NCI-H460 (cell line): ENCODE measurements around the gene DCTN2. TPM values are rescaled to one million over a fixed set of nuclear protein-coding genes. Genes with fewer than 3 reads are reported as not detected.

Experiments used
- DNase-seq: peaks from one replicate; pipeline ENCODE4 v3.0.0-alpha.2; 2016; ENCODE audit warnings: low read depth; ENCODE audit errors: extremely low read depth
- total RNA-seq: library from RNA; depleted of rRNA; stranded (reverse); fragments of >200 nt; shearing (Covaris generic); gene quantifications from 2 replicates; pipeline ENCODE4 v1.2.3, GENCODE V29; 2014

Gene DCTN2
- total RNA-seq, 1 experiment from 2014 or later = 76.1 TPM

GRCh38 chr12:57529831-57530230 lies 17.2 kb downstream of the DCTN2 start:
- no peak for DNase-seq

- DNase-seq = no peak
These were observed 18.0 kb downstream of the DCTN2 start for GRCh38 chr12:57528831-57529555.

- no peak for DNase-seq
These were observed 18.8 kb downstream of the DCTN2 start for GRCh38 chr12:57528176-57528575.

- no peak for DNase-seq
These were observed 19.8 kb downstream of the DCTN2 start for GRCh38 chr12:57527184-57527583.

- no peak for DNase-seq
These were observed 20.4 kb downstream of the DCTN2 start for GRCh38 chr12:57526477-57527126.

GRCh38 chr12:57525615-57526383 lies 21.2 kb downstream of the DCTN2 start:
- no peak for DNase-seq

GRCh38 chr12:57524814-57525614 lies 22.0 kb downstream of the DCTN2 start:
- DNase-seq = no peak

GRCh38 chr12:57523706-57524614 lies 23.0 kb downstream of the DCTN2 start:
- no peak for DNase-seq

GRCh38 chr12:57522887-57523705 lies 23.9 kb downstream of the DCTN2 start:
- DNase-seq = no peak

GRCh38 chr12:57522011-57522886 lies 24.7 kb downstream of the DCTN2 start, which contains the start of gene MBD6:
Gene MBD6, plus strand, starts transcription at chr12:57522824. Its CDS starts 1,480 bp downstream, at chr12:57524304.
- DNase-seq = peak; percentile 88

GRCh38 chr12:57521525-57522010 lies 25.4 kb downstream of the DCTN2 start:
- peak; percentile 54 for DNase-seq

- peak; percentile 99 for DNase-seq
These were observed 26.8 kb downstream of the DCTN2 start, which contains the start of gene DDIT3 for GRCh38 chr12:57520053-57520818. Gene DDIT3, minus strand, starts transcription at chr12:57520514. Its CDS starts 3,108 bp downstream, at chr12:57517406.

- DNase-seq = no peak
These were observed 27.3 kb downstream of the DCTN2 start for GRCh38 chr12:57519796-57520052.

- DNase-seq = peak; percentile 44
These were observed 27.8 kb downstream of the DCTN2 start for GRCh38 chr12:57518920-57519795.

- DNase-seq = no peak
These were observed 28.6 kb downstream of the DCTN2 start for GRCh38 chr12:57518176-57518919.
